HCT116 (cell line): ENCODE data around the gene MCAM. TPM values are rescaled to one million over a fixed set of nuclear protein-coding genes. Genes with fewer than 3 reads are reported as not detected.

Source experiments
- ATAC-seq: fragments of 200-7000 bp; cut with Tn5 transposase; 2 replicates; pipeline ENCODE4 v1.9.1; 2020; ENCODE audit warnings: mild to moderate bottlenecking, moderate library complexity
- BruUV-seq: library from RNA; stranded (reverse); fragments of 400-500 nt; replicated peaks from 2 replicates; lab custom pipeline; 2021; lab: Mats Ljungman, UMichigan
- CTCF ChIA-PET: fragments of 300-600 bp; sonication (Branson Sonifier 250); formaldehyde crosslinking; loops from one replicate; lab custom pipeline; 2021; ENCODE audit warnings: antibody characterized with exemption; lab: Charles Lee
- POLR2A ChIA-PET: fragments of 300-600, 350-600 bp; sonication (Branson Sonifier 250); formaldehyde crosslinking; loops from one replicate; lab custom pipeline; 2021; ENCODE audit warnings: antibody characterized with exemption; lab: Charles Lee
- RAD21 ChIA-PET, 2 experiments: fragments of 300-600 bp; sonication (Branson Sonifier 250); formaldehyde crosslinking; loops; one replicate each; lab custom pipeline; 2023; ENCODE audit warnings: low total read pairs in 2 of 2; ENCODE audit not compliant: uncharacterized antibody in 2 of 2, unreplicated experiment in 2 of 2, low non-redundant PET in 1 of 2; lab: Charles Lee
- DNase-seq: peaks from one replicate; pipeline ENCODE4 v3.0.0-alpha.2; 2010; ENCODE audit warnings: low read depth, low spot score
- H2AFZ ChIP-seq: fragments of 200-600 bp; shearing (Covaris generic), sonication (generic); 2 replicates; pipeline ENCODE4 v1.6.1; 2017; ENCODE audit warnings: low read depth, mixed run types, mixed read lengths, antibody characterized with exemption, low read length; ENCODE audit not compliant: poor library complexity, severe bottlenecking
- H3K27ac ChIP-seq: 2 replicates; pipeline ENCODE4 v1.5.1; 2012; ENCODE audit warnings: low read depth, low read length
- H3K27me3 ChIP-seq: fragments of 200-600 bp; sonication (generic); 2 replicates; pipeline ENCODE4 v1.6.1; 2016; ENCODE audit warnings: mixed run types, low read length, mixed read lengths; ENCODE audit not compliant: insufficient read depth
- H3K36me3 ChIP-seq, 2 experiments: fragments of 200-500 bp in 1 of 2; fragments of 200-600 bp in 1 of 2; sonication (Bioruptor generic) in 1 of 2; sonication (generic) in 1 of 2; 2 replicates each; pipeline versions ENCODE4 v1.5.1 to v1.6.1; 2014 to 2016; ENCODE audit warnings: low read length in 2 of 2, inconsistent platforms in 1 of 2, mixed read lengths in 1 of 2, mixed run types in 1 of 2; ENCODE audit not compliant: insufficient read depth in 2 of 2, control insufficient read depth in 1 of 2
- H3K4me1 ChIP-seq, 2 experiments: fragments of 200-600 bp in 1 of 2; sonication (generic) in 1 of 2; 2 replicates each; pipeline versions ENCODE4 v1.5.1 to v1.6.1; 2012 to 2017; ENCODE audit warnings: low read length in 2 of 2, inconsistent platforms in 1 of 2, mild to moderate bottlenecking in 1 of 2, mixed read lengths in 1 of 2, mixed run types in 1 of 2, moderate library complexity in 1 of 2; ENCODE audit not compliant: insufficient read depth in 2 of 2, control insufficient read depth in 1 of 2
- H3K4me2 ChIP-seq: fragments of 200-600 bp; sonication (generic); 2 replicates; pipeline ENCODE4 v1.6.1; 2017; ENCODE audit warnings: mixed run types, low read length, mixed read lengths
- H3K4me3 ChIP-seq, 2 experiments: fragments of 200-600 bp in 1 of 2; sonication (generic) in 1 of 2; replicated peaks in 1 of 2; 2 replicates each; pipeline ENCODE4 v1.5.1; 2011 to 2016; ENCODE audit warnings: low read length in 2 of 2, control low read depth in 1 of 2, low read depth in 1 of 2, mild to moderate bottlenecking in 1 of 2, mixed read lengths in 1 of 2, mixed run types in 1 of 2
- H3K79me2 ChIP-seq: fragments of 200-600 bp; sonication (generic); 2 replicates; pipeline ENCODE4 v1.6.1; 2017; ENCODE audit warnings: mild to moderate bottlenecking, mixed run types, low read length, moderate library complexity, mixed read lengths; ENCODE audit not compliant: insufficient read depth
- H3K9ac ChIP-seq: fragments of 200-600 bp; sonication (generic); 2 replicates; pipeline ENCODE4 v1.6.1; 2016; ENCODE audit warnings: low read length, mixed read lengths
- H3K9me2 ChIP-seq: fragments of 200-600 bp; sonication (generic), shearing (Covaris generic); 2 replicates; pipeline ENCODE4 v1.6.1; 2017; ENCODE audit warnings: mixed run types, mild to moderate bottlenecking, moderate library complexity; ENCODE audit not compliant: insufficient read depth
- H3K9me3 ChIP-seq, 2 experiments: fragments of 200-500 bp in 1 of 2; fragments of 200-600 bp in 1 of 2; sonication (Bioruptor generic) in 1 of 2; sonication (generic) in 1 of 2; 2 replicates each; pipeline ENCODE4 v1.6.1; 2014 to 2017; ENCODE audit warnings: low read length in 2 of 2, mixed read lengths in 2 of 2, inconsistent platforms in 1 of 2, low read depth in 1 of 2, mild to moderate bottlenecking in 1 of 2, mixed run types in 1 of 2, moderate library complexity in 1 of 2; ENCODE audit not compliant: control insufficient read depth in 1 of 2, insufficient read depth in 1 of 2
- H4K20me1 ChIP-seq: fragments of 200-600 bp; sonication (generic), shearing (Covaris generic); 2 replicates; pipeline ENCODE4 v1.6.1; 2017; ENCODE audit warnings: mixed run types, mild to moderate bottlenecking, moderate library complexity; ENCODE audit not compliant: insufficient read depth
- intact Hi-C: fragments of 100-400 bp; cut with micrococcal nuclease; formaldehyde crosslinking; loops from 2 replicates; pipeline ENCODE4 v1.10.0; 2022
- total RNA-seq: library from RNA; stranded (reverse); gene quantifications from one replicate; pipeline ENCODE4 v1.2.1, GENCODE V29; 2021; ENCODE audit not compliant: unreplicated experiment
- TF ChIP-seq, protein P1 (sequence below): IDR thresholded peaks from 2 replicates; pipeline ENCODE4 v1.6.1; 2012; ENCODE audit warnings: low read depth

MCAM gene
- total RNA-seq, 1 experiment from 2014 or later = 17.4 TPM

DNA sequence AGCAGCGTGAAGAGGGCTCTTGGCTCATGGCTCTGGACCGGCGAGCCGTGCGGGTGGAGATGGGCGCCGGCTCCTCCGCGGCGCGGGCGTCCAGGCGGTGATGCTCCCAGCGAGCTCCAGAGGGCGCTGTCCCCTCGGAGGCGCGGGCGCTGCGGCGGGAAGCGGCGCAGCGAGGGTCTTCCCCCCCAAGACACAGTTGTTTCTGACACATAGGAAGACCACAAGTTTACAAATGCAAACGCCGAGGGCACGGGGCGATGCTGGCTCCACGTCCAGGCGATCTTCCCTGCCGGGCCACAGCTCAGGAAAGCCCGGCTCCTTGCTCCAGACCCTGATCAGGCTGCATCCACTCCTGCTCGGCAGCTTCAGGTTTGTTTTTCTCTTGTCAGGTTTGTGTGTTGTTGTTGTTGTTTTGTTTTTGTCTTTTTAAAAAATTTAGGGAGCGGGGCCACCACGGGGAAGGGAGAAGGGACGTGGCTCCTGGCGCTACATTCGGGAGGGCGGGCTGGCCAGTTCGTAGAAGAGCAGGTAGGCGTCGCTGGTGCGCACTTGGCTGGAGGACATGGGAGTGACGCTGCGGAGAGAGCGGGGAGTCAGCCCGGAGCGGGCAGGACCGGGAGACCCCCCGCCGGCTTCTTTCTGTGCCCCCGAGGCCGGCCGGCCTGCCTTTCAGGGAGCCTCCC, 39.6 kb upstream of the MCAM start (continued):
- TF ChIP-seq, protein P1, sequence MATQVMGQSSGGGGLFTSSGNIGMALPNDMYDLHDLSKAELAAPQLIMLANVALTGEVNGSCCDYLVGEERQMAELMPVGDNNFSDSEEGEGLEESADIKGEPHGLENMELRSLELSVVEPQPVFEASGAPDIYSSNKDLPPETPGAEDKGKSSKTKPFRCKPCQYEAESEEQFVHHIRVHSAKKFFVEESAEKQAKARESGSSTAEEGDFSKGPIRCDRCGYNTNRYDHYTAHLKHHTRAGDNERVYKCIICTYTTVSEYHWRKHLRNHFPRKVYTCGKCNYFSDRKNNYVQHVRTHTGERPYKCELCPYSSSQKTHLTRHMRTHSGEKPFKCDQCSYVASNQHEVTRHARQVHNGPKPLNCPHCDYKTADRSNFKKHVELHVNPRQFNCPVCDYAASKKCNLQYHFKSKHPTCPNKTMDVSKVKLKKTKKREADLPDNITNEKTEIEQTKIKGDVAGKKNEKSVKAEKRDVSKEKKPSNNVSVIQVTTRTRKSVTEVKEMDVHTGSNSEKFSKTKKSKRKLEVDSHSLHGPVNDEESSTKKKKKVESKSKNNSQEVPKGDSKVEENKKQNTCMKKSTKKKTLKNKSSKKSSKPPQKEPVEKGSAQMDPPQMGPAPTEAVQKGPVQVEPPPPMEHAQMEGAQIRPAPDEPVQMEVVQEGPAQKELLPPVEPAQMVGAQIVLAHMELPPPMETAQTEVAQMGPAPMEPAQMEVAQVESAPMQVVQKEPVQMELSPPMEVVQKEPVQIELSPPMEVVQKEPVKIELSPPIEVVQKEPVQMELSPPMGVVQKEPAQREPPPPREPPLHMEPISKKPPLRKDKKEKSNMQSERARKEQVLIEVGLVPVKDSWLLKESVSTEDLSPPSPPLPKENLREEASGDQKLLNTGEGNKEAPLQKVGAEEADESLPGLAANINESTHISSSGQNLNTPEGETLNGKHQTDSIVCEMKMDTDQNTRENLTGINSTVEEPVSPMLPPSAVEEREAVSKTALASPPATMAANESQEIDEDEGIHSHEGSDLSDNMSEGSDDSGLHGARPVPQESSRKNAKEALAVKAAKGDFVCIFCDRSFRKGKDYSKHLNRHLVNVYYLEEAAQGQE = no peak

DNA sequence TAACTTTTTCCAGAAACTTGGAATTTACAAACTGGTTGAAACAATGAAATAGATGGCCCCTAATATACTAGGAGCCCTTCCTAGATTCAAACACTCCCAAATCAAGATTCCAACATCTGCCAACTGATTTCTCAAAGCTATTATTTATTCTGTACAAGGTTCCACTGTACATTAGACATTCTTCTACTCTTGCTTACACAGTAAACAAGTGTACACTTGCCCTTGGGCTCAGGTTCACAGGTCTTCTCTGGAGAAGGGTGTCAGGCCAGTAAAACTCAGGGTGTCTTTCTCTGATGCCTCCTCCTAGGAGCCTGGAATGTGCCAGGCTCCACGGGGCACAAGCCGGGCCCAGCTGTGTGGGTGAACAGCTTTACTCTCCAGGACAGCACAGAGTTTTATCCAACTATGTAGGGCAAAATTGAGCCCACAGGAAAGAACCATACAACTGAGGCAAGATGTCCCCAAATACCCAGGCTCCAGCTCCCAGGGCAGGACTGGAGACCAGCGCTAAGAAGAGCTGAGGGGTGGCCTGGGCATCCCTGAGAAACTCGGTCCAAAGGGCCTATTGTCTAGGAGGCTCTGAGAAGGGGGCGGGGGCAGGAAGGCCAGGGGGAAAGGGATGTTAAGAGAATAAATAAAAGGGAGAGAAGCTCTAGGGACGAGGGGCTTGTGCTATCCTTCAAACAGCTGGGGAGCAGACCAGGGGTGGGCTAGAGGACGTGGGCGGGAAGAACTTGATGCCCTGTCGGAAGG, 38.3 kb upstream of the MCAM start:
- Histone ChIP-seq H3K79me2 (no peaks in the 10 kb centered on the region), H3K9me2 (no peaks in the 10 kb centered on the region), H3K36me3 (peaks cover 0 to 6% of the 10 kb centered on the region in 2 experiments; a peak in 1 of 4 replicates), H2AFZ (no peak overlapping the region), H3K27ac (no peak overlapping the region), H3K4me3 (no peak overlapping the region), H3K4me1 (peaks cover 6 to 18% of the 10 kb centered on the region in 2 experiments; a peak in 2 of 4 replicates), H4K20me1 (no peaks in the 10 kb centered on the region), H3K9ac (no peak overlapping the region), H3K9me3 (no peaks in the 10 kb centered on the region), H3K27me3 (no peaks in the 10 kb centered on the region), H3K4me2 (peak overlapping the region; percentile 97; the same call in 1 of the 2 replicates)
- intact Hi-C loops = no loop called here
- POLR2A ChIA-PET = interaction anchor here (1.0 kb wide), 1 partner anchor 234 kb away, joined by 4 read pairs; the partner anchor contains the start of gene HINFP
- RAD21 ChIA-PET = interaction anchor here (0.7 to 1.6 kb wide), 6 partner anchors 10 to 120 kb away, joined by 3 to 7 read pairs (median 3); no protein-coding TSS in a partner anchor
- DNase-seq (no peak), ATAC-seq (no peak)
- TF ChIP-seq, protein P1 = no peak
- CTCF ChIA-PET = interaction anchor here (1.0 to 2.6 kb wide), 10 partner anchors 9 to 288 kb away, joined by 5 to 68 read pairs (median 12); partner anchors contain the start of genes C1QTNF5, USP2 and VPS11
- no TSS peak for BruUV-seq
